NCI-H2081 (cell line): ENCODE data around the gene WDR6.

Source experiments
- DNase-seq, 2 experiments: peaks; one replicate each; lab custom pipeline; 2025; lab: John Stamatoyannopoulos, UW

The WDR6 gene, protein sequence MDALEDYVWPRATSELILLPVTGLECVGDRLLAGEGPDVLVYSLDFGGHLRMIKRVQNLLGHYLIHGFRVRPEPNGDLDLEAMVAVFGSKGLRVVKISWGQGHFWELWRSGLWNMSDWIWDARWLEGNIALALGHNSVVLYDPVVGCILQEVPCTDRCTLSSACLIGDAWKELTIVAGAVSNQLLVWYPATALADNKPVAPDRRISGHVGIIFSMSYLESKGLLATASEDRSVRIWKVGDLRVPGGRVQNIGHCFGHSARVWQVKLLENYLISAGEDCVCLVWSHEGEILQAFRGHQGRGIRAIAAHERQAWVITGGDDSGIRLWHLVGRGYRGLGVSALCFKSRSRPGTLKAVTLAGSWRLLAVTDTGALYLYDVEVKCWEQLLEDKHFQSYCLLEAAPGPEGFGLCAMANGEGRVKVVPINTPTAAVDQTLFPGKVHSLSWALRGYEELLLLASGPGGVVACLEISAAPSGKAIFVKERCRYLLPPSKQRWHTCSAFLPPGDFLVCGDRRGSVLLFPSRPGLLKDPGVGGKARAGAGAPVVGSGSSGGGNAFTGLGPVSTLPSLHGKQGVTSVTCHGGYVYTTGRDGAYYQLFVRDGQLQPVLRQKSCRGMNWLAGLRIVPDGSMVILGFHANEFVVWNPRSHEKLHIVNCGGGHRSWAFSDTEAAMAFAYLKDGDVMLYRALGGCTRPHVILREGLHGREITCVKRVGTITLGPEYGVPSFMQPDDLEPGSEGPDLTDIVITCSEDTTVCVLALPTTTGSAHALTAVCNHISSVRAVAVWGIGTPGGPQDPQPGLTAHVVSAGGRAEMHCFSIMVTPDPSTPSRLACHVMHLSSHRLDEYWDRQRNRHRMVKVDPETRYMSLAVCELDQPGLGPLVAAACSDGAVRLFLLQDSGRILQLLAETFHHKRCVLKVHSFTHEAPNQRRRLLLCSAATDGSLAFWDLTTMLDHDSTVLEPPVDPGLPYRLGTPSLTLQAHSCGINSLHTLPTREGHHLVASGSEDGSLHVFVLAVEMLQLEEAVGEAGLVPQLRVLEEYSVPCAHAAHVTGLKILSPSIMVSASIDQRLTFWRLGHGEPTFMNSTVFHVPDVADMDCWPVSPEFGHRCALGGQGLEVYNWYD

GRCh38 chr3:49007068-49007770 lies at the start of gene WDR6:
Gene WDR6 (plus strand): TSS chr3:49007391. CDS start chr3:49007432, 41 bp downstream.
- peak; percentile 91 to 96 for DNase-seq

DNA sequence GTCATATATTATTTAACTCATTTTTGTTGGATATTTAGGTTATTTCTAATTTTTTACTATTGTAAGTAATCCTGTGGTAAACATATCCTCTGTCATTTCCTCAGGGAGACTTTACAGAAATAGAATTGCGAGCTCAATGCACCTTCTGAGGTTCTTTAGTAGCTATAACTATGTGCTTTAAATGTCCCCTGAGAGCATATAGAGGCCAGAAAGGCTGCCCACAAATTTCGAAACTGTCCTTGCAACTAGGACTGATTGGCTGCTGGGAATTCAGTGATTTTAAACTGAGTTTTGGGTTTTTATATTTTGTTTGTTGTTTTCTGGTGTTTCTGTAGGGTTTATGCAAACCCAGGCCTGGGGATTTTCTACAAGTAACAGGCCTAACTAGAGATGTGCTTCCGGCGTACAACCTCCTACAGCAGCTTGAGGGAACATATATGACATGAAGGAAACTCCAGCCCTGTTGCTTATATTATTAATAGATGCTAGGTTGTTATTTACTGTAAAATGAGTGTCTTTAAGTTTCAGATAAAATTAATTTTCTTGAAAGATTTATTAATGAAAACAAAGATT lies 46.3 kb upstream of the WDR6 start:
- no peak for DNase-seq

- no peak for DNase-seq
Measured at GRCh38 chr3:48962340-48962739, 44.9 kb upstream of the WDR6 start.

DNA sequence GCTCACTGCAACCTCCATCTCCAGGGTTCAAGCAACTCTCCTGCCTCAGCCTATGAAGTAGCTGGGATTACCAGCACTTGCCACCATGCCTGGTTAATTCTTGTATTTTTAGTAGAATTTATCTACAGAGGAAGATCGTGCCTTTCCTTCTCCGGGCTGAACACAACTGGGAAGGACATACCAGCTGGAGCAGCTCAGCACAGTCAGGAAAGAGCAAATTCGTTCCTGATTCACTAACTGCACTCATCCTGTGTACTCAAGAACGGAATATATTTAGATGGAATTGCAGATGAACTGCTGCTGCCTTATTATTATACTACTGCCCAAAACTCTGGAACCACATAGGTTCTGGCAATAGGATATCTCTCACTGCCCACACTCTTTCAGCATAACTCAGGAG lies 44.3 kb upstream of the WDR6 start:
- DNase-seq: no peak

- no peak for DNase-seq
Measured at GRCh38 chr3:48963591-48963990, 43.6 kb upstream of the WDR6 start.

DNA sequence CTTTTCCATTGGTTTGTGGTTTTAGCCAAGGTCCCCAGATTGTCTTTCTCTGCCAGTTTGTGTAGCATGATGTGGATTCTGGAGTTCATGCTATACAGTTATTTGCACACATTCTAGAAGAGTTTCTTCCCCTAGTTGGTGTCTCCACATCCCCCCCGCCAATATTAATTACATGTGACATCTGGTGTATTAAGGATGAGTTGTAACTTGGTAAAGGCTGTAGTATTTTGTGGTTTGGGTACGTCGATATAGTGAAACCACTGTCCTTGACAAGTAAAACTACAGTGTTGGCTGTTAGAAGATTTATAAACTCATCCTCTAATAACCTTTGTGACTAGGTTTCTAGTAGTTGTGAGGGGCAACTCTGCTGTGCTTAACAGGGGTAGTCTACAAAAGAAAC lies 40.8 kb upstream of the WDR6 start:
- no peak for DNase-seq

DNA sequence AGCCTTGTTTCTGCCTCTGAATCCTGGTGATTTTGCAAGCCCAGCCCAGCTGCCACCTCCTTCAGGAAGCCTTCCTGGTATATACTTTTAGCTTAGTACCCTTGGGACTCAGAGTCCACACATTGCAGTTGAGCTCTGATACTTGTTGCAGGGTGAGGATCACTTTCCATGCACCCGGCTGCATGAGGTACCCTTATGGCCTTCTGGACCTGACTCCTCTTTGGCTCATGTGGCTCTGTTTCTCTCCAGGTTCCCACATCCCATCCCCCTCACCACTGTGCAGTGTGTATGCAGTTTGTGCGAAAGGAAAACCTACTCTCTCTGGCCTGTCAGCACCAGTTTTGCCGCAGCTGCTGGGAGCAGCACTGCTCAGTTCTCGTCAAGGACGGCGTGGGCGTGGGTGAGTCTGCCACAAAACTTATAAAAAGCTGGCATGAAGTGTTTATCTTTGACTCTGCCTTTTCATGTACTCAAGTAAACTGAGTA lies 40.3 kb upstream of the WDR6 start:
- DNase-seq: no peak

- no peak for DNase-seq
Measured at GRCh38 chr3:48970586-48970985, 36.6 kb upstream of the WDR6 start.

DNA sequence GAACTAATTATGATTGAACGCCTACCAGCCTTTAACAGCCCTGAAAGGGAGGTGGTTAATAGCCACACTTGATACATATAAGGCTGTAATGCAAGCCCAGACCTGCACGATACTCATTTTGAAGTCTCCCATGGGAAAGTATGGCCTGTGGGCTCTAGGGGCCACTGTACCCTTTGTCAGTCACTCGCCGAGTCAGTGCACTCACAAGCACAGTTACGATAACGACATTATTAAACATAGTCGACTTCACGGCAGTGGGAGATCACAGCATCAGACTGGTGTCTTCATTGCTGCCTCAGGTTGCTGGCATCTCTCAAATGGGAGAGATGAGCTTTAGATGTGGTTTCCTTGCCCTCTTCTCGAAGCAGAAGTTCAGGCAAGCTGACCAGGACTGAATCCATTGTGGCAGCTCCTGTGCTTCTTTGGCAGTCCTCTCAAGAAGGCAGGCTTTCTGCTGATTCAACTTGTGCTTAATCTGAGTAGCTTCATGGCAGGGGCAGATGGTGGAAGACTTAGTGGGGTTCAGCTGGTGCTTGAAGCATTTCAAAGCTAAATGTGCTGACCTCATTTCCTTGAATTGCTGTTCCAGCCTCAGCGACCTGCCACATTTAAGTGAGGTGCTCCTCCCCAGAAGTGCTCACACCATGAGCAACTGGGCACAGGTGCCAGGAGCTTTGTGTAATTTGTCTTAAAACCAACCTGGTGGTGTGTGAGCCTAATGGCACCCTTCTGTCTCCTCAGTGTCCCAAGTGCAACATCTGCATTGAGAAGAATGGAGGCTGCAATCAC lies 32.9 kb upstream of the WDR6 start:
- DNase-seq: no peak

GRCh38 chr3:48979451-48979850 lies 27.7 kb upstream of the WDR6 start:
- DNase-seq: no peak

- no peak for DNase-seq
Measured at GRCh38 chr3:48980295-48980694, 26.9 kb upstream of the WDR6 start.

- no peak for DNase-seq
Measured at GRCh38 chr3:48982016-48982415, 25.2 kb upstream of the WDR6 start.

DNA sequence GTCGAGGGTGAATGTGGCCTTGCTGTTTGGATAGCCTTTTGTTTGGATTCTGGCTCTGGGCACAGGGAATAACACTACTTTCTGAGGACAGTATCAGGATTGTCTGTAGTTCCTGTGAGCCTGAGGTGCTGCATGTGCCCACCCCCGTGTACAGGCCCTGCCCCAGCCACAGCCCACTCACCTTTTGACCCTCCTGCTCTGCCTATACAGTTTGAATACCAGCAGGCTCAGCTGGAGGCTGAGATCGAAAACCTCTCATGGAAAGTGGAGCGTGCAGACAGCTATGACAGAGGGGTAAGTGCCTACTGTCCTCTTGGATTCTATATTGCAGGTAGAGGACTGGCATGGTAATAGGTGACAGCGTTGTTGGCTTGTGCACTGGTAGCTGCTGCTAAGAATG lies 24.5 kb upstream of the WDR6 start:
- DNase-seq: no peak

DNA sequence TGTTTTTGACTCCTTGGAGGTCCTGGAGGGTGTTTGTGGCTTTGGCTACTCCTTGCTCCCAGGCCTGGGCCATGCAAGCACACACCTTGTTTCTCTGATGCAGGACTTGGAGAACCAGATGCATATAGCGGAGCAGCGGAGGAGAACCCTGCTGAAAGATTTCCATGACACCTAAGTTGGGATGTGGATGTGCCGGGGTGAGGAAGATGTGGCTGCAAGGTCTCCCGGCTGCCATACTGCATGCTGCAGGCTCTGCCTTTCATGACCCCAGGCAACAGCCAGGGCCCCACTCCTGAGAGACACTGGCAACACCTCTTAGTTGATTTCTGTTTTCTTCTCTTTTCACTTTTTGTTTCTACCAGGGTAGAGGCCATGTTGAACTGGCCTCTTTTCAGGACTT lies 24.1 kb upstream of the WDR6 start:
- no peak for DNase-seq

DNA sequence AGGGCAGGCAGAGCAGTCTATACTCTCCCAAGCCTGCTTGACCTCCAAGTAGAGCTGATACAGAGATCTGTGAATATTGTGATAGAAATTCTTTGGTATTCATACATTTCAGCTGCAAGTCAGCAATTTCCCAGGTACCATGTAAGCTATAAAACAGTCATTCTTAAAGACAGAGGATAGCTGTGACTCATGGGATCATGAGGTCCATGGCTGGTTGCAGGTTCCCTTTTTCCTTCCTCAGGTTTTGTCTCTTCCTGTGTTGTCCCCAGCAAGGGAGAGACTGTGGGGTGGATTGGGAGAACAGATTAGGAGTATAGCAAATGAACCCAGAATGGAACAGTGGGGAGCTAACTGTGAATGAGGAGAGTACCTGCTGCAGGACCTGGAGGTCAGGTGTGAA lies 22.5 kb upstream of the WDR6 start:
- DNase-seq: no peak

DNA sequence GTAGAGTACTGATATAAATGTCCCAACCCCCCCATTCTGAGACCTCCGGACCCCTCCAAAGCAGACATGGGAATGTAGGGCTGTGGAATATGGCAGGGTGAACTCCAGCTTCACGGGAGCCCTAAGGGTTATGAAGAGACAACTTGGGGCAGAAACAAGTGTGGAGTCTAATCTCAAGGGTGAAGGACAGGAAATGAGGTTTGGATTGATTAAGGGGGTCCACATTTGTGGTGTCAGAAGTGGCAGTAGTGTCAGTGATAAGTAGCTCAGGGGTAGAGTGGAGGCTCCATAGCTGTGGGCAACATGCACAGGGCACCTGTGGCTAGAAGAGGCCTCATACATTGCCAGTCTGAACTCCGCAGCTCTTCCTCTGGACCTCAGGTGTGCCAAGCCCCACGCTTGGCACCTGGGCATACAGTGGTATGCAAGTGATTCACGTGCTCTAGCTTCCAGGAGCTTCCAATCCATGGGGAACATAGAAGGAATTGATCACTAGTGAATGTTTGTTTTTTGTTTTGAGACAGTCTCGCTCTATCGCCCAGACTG lies 21.3 kb upstream of the WDR6 start:
- no peak for DNase-seq

DNA sequence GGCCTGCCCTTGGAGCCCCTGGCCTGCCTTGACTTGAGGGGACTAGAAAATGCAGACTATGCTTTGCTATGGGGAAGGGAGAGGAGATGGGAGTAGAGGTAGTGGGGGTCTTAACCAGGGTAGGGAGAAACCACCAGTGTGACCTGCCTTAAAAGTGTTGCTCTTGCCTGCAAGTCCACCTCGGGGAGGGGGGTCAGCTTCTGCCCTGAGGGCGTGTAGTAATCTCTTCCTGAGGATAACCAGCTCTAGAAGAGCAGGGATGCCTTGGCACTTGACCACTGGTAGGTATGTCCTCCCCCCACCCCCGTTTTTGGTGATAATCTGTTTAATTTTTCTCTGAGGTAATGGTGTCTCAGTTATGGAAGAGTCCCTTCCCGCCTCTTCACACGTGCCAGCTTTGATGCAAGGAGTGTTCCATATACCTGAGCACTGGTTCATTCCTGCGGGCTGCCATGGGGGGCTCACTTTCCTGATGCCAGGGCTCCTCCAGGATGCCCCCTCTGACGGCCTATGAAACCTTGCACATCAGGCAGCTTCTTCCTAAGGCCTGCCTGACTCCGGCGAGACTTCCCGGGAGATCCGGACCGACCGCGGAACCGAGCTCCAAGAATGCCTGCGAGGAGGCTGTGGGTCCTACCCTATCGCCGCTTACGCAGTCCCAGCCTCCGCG lies 17.9 kb upstream of the WDR6 start:
- peak in 1 of 2 experiments; percentile 43 for DNase-seq

DNA sequence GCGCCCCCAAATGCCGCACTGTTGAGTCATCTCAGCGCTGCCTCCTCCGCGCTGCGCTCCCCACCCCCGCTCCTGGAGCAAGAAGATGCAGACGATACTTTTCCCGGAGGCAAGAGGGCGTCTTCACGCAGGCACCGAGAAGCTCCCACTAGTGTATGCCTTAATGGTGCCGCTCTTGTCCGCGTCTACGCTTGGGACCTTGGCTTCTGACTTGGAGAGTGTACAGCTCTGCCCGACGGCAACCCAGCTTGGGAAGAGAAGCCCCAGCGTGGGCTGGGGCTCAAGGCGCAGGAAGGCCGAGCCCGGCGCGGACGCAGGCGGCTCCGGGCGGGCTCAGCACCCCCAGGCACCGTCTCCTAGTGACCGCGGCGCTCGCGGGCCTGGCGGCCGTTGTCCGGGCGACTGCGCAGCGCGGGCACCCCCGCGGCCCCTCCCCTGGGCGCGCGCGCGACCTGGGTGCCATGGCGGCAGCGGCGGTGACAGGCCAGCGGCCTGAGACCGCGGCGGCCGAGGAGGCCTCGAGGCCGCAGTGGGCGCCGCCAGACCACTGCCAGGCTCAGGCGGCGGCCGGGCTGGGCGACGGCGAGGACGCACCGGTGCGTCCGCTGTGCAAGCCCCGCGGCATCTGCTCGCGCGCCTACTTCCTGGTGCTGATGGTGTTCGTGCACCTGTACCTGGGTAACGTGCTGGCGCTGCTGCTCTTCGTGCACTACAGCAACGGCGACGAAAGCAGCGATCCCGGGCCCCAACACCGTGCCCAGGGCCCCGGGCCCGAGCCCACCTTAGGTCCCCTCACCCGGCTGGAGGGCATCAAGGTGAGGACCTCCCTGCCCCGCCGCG lies 17.2 kb upstream of the WDR6 start, which contains the start of gene P4HTM:
P4HTM (plus strand) TSS at position 446 of the 840 bp plus-strand sequence; CDS start at position 462, 16 bp downstream.
- peak; percentile 39 to 67 for DNase-seq
